RWPE2 (cell line): ENCODE results near the gene CEP128.

ENCODE experiments used
- ATAC-seq: fragments of 200-7000 bp; cut with Tn5 transposase; 3 replicates; pipeline ENCODE4 v1.9.1; 2021; ENCODE audit warnings: low read depth
- DNase-seq: peaks from one replicate; pipeline ENCODE4 v3.0.0-alpha.2; 2020; ENCODE audit warnings: low spot score
- H3K27ac ChIP-seq: fragments of 450-650 bp; 2 replicates; pipeline ENCODE4 v1.5.1; 2017; ENCODE audit warnings: mild to moderate bottlenecking; ENCODE audit not compliant: poor library complexity, severe bottlenecking
- H3K27me3 ChIP-seq: fragments of 250-450 bp; sonication (Bioruptor Pico); 2 replicates; pipeline ENCODE4 v1.5.1; 2021; ENCODE audit warnings: mild to moderate bottlenecking, moderate library complexity; ENCODE audit not compliant: insufficient read depth, poor library complexity, severe bottlenecking
- H3K36me3 ChIP-seq: fragments of 250-450 bp; sonication (Bioruptor Pico); 2 replicates; pipeline ENCODE4 v1.5.1; 2020; ENCODE audit warnings: low read depth, mild to moderate bottlenecking, moderate library complexity
- H3K4me1 ChIP-seq: fragments of 250-450 bp; sonication (Bioruptor Pico); 2 replicates; pipeline ENCODE4 v1.5.1; 2021; ENCODE audit warnings: mild to moderate bottlenecking, moderate library complexity; ENCODE audit not compliant: insufficient read depth, poor library complexity, severe bottlenecking
- H3K4me3 ChIP-seq: fragments of 250-450 bp; sonication (Bioruptor Pico); 2 replicates; pipeline ENCODE4 v1.5.1; 2021; ENCODE audit warnings: mild to moderate bottlenecking, moderate library complexity; ENCODE audit not compliant: severe bottlenecking
- H3K9me3 ChIP-seq: fragments of 250-450 bp; sonication (Bioruptor Pico); 2 replicates; pipeline ENCODE4 v1.5.1; 2021; ENCODE audit warnings: mild to moderate bottlenecking, moderate library complexity; ENCODE audit not compliant: severe bottlenecking
- TF ChIP-seq, protein P1 (sequence below): fragments of 450-650 bp; IDR thresholded peaks from one replicate; pipeline ENCODE4 v1.5.1; 2017; ENCODE audit warnings: mild to moderate bottlenecking, moderate library complexity; ENCODE audit not compliant: poor library complexity, severe bottlenecking

Gene CEP128

DNA sequence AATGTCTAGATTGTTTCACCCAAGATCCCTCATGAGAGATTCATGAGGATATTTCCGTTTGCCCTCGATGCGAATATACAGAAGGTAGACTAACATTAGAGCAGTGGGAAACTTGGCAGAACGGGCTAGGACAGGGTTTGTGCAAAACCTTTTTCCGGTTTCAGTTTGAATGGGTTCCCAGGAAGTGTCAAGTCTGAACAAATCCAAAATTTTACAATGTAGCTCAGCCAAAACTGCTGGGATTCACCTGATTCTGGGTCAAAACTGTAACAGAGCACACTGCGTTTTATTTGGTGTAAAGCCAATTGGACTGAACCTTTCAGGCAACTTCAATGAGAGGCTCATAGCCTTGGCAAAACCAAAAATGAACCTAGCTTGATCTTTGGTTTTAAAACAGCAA lies 392.4 kb downstream of the CEP128 start:
- Histone ChIP-seq H3K27ac (no peak overlapping the region), H3K27me3 (no peaks in the 10 kb centered on the region), H3K36me3 (no peaks in the 10 kb centered on the region), H3K9me3 (no peaks in the 10 kb centered on the region), H3K4me3 (no peak overlapping the region), H3K4me1 (no peaks in the 10 kb centered on the region)
- DNase-seq (no peak), ATAC-seq (0 out of 3 replicates have a peak, but pooled peaks have one; percentile 29)
- TF ChIP-seq, protein P1, sequence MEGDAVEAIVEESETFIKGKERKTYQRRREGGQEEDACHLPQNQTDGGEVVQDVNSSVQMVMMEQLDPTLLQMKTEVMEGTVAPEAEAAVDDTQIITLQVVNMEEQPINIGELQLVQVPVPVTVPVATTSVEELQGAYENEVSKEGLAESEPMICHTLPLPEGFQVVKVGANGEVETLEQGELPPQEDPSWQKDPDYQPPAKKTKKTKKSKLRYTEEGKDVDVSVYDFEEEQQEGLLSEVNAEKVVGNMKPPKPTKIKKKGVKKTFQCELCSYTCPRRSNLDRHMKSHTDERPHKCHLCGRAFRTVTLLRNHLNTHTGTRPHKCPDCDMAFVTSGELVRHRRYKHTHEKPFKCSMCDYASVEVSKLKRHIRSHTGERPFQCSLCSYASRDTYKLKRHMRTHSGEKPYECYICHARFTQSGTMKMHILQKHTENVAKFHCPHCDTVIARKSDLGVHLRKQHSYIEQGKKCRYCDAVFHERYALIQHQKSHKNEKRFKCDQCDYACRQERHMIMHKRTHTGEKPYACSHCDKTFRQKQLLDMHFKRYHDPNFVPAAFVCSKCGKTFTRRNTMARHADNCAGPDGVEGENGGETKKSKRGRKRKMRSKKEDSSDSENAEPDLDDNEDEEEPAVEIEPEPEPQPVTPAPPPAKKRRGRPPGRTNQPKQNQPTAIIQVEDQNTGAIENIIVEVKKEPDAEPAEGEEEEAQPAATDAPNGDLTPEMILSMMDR: no peak

DNA sequence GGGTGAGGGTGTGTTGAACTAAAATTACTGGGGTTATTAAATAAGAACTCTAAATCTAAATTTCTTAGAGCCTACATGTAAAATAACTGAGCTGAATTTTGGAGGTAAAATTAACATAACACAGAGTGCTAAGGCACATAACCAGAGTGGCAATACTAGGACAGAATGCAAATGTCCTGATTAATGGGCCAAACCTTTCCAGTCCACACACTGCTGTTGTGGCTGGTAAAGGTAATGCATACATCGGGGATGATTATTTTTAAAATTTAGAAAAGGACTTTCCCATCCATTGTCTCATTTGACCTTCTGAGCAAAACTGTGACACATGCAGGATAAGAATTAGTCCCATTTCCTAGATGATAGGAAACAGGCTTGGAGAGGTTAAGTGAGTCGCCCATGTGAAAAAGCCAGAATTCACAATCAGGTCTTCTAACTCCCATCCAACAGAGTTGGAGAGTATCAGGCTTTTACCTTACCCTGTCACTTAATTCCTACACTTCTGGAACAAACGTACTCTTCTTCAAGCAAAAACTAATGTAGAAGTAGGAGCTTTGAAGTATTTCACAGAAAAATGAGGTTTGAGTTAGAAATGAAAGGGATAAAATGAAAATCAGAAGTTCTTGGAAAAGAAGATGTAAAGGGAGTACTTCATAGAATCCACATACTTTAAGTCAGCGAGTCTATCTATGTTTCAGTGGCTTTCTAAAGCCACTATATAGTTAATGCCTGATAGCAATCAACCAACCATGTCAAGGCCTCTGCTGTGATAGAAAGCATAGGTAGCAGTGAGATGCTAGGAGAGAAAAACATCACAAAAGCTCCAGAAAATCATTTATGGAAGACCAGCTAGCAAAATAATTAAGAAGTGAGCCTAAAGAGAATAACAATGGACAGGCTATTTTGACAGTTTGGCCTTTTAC lies 395.3 kb downstream of the CEP128 start:
- Histone ChIP-seq H3K27ac (no peak overlapping the region), H3K4me3 (no peak overlapping the region), H3K4me1 (no peaks in the 10 kb centered on the region), H3K9me3 (no peaks in the 10 kb centered on the region), H3K27me3 (no peaks in the 10 kb centered on the region), H3K36me3 (no peaks in the 10 kb centered on the region)
- ATAC-seq (no peak), DNase-seq (no peak)
- TF ChIP-seq, protein P1: no peak

DNA sequence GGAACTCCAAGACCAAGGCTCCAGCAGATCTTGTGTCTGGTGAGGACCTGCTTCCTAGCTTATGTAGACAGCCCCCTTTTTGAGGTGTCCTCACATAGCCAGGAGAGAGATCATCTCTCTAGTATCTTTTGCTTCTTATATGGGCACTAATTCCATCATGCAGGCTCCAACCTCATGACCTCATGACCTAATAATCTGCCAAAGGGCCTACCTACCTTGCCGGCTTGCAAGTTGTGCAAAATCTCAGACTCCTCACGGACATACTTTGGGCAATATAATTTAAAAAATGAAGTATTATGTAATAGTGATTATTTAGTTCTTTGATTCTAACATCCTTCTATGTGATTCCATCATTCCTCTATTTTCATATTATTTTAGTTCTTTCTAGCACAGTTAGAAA lies 397.2 kb downstream of the CEP128 start:
- H3K4me1 ChIP-seq: no peaks in the 10 kb centered on the region
- no peak overlapping the region for H3K27ac ChIP-seq
- TF ChIP-seq, protein P1: no peak
- H3K36me3 ChIP-seq: no peaks in the 10 kb centered on the region
- ATAC-seq: no peak
- H3K9me3 ChIP-seq: no peaks in the 10 kb centered on the region
- DNase-seq: no peak
- no peak overlapping the region for H3K4me3 ChIP-seq
- no peaks in the 10 kb centered on the region for H3K27me3 ChIP-seq

DNA sequence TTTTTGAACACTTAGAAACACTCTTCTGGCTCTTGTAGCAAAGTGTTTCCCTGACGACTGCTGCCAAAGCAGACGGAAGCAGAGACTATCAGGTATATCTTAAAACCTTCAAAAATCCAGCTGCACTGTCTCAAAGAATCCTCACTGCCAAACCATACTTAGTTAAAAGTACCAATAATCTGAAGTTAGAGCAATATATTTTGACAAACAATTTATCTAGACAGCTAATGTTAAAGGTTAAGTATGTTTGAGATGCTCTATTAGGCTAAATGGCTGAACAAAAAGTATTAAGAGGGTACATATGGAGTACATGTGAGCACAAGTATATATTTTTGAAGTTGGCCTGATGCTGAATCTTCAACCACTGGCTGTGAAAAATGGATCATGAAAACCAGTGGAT lies 398.3 kb downstream of the CEP128 start:
- H3K27ac ChIP-seq: no peak overlapping the region
- TF ChIP-seq, protein P1: no peak
- no peaks in the 10 kb centered on the region for H3K4me1 ChIP-seq
- no peaks in the 10 kb centered on the region for H3K27me3 ChIP-seq
- H3K4me3 ChIP-seq: no peak overlapping the region
- H3K36me3 ChIP-seq: no peaks in the 10 kb centered on the region
- H3K9me3 ChIP-seq: no peaks in the 10 kb centered on the region
- no peak for DNase-seq
- ATAC-seq: no peak
